ENCODE results near the gene TNFSF12.

DNA sequence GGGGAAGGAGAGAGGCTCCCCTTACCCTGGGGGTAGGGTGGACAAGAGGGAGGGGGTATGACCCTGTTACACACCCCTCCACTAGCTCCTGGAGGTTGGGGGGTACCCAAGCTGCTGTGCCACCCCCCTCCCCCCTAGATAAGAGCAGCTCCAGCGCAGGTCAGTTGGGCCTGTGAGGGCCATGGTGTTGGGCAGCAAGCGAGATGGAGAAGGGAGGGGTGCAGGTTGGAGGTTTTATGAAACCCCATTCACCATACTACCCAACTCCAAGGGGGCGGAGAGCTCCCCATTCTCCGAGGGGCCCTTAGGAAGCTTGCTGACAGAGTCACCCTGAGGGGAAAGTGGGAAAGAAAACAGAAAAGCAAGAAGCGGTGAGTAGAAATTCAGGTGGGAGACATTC lies 42.7 kb downstream of the TNFSF12 start:
- TF ChIP-seq, protein P1, sequence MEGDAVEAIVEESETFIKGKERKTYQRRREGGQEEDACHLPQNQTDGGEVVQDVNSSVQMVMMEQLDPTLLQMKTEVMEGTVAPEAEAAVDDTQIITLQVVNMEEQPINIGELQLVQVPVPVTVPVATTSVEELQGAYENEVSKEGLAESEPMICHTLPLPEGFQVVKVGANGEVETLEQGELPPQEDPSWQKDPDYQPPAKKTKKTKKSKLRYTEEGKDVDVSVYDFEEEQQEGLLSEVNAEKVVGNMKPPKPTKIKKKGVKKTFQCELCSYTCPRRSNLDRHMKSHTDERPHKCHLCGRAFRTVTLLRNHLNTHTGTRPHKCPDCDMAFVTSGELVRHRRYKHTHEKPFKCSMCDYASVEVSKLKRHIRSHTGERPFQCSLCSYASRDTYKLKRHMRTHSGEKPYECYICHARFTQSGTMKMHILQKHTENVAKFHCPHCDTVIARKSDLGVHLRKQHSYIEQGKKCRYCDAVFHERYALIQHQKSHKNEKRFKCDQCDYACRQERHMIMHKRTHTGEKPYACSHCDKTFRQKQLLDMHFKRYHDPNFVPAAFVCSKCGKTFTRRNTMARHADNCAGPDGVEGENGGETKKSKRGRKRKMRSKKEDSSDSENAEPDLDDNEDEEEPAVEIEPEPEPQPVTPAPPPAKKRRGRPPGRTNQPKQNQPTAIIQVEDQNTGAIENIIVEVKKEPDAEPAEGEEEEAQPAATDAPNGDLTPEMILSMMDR (IDR thresholded peaks at IDR 0.05) = no peak
- TF ChIP-seq POLR2A (IDR thresholded peaks at IDR 0.05) = no peak

Measured in heart left ventricle (tissue), 13 donors.